ENCODE data around the gene TREML2. TPM values are rescaled to one million over a fixed set of nuclear protein-coding genes. Genes with fewer than 3 reads are reported as not detected.

Gene TREML2
- total and polyA plus RNA-seq, 4 donors, result 0.06 to 4.4 (median 1.0) TPM

DNA sequence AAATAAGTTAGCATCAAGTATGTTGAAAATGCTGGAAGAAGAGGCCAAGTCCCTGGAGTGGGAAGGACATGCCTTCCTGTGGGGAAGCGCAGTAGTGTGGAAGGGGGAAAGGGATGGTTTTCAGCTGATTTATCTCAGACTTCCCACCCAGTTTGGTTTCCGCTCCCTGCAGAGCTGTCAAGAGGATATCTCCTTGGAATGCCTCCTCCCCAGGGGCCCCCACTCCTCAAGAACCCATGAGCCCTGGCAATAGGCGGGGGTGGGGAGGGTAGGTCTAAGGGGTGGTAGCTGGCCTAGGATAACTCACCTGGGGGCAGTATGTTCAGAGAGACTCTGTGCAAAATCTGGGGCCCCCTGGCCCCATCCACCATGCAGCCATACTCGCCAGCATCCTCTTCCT lies 47.5 kb downstream of the TREML2 start:
- Histone ChIP-seq H3K9me3 (ENCODE audit: control insufficient read depth in 4 of 4, insufficient read depth in 3 of 4, low read length in 3 of 4) (no peaks in the 10 kb centered on the region), H3K4me3 (no peak overlapping the region), H3K4me1 (ENCODE audit: control insufficient read depth in 5 of 5, insufficient read depth in 5 of 5, low read length in 5 of 5) (peaks cover 0 to 1% (median 0%) of the 10 kb centered on the region in 5 donors), H3K27ac (ENCODE audit: low read depth in 1 of 2, low read length in 1 of 2) (no peak overlapping the region), H3K9ac (ENCODE audit: insufficient read depth in 1 of 2, low read length in 2 of 2) (no peak overlapping the region), H3K36me3 (ENCODE audit: control insufficient read depth in 4 of 4, insufficient read depth in 4 of 4, low read length in 4 of 4) (no peaks in the 10 kb centered on the region), H3K27me3 (ENCODE audit: control insufficient read depth in 3 of 3, insufficient read depth in 3 of 3, low read length in 2 of 3) (no peaks in the 10 kb centered on the region)
- 79 to 89% methylated on average over 4 of the region's 4 CpGs for WGBS, 2 donors
- no peak for ATAC-seq (ENCODE audit: insufficient read depth, low FRiP score)
- no peak for DNase-seq
- TF ChIP-seq, protein P1, sequence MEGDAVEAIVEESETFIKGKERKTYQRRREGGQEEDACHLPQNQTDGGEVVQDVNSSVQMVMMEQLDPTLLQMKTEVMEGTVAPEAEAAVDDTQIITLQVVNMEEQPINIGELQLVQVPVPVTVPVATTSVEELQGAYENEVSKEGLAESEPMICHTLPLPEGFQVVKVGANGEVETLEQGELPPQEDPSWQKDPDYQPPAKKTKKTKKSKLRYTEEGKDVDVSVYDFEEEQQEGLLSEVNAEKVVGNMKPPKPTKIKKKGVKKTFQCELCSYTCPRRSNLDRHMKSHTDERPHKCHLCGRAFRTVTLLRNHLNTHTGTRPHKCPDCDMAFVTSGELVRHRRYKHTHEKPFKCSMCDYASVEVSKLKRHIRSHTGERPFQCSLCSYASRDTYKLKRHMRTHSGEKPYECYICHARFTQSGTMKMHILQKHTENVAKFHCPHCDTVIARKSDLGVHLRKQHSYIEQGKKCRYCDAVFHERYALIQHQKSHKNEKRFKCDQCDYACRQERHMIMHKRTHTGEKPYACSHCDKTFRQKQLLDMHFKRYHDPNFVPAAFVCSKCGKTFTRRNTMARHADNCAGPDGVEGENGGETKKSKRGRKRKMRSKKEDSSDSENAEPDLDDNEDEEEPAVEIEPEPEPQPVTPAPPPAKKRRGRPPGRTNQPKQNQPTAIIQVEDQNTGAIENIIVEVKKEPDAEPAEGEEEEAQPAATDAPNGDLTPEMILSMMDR (IDR thresholded peaks at IDR 0.05; ENCODE audit: control extremely low read depth, extremely low read depth), result no peak

DNA sequence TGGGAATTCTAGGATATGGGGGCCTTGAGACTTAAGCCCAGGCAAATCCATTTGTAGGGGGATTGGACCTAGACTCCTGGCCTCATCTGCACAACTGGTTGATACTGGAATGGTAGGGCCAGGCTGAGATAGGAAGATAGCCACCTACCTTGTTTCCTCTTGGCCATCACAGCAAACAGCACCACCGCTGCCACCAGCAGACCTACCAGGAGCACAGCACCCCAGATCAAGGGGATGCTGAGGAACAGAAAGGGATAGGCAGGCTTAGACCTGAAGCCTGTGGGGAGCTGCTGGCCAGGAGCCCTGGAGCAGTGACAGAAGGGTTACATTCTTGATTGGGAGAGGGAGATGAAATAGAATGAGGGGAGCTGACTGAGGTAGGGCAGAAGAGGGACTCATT lies 50.3 kb downstream of the TREML2 start:
- no peak for ATAC-seq (ENCODE audit: insufficient read depth, low FRiP score)

DNA sequence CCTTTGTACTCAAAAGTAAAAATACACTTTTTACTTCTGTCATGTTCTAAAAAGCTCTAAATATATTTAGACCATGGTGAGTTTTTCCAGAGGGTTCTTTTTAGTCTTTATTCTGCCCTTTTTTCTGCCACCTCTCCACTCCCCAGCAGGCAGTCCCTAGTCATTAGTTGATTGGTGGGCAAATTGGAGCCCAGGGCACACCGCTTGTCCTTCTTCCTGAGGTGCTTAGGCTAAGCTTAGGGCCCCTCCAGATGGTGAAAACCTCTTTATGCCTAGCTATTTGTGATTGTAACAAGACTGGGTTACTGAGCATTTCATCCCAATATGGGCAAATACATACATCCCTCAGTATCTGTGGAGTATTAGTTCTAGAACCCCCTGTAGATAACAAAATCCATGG lies 53.0 kb downstream of the TREML2 start:
- Histone ChIP-seq H3K4me1 (ENCODE audit: control insufficient read depth in 5 of 5, insufficient read depth in 5 of 5, low read length in 5 of 5) (no peaks in the 10 kb centered on the region), H3K4me3 (no peak overlapping the region), H3K27me3 (ENCODE audit: control insufficient read depth in 3 of 3, insufficient read depth in 3 of 3, low read length in 2 of 3) (no peaks in the 10 kb centered on the region), H3K36me3 (ENCODE audit: control insufficient read depth in 4 of 4, insufficient read depth in 4 of 4, low read length in 4 of 4) (no peaks in the 10 kb centered on the region), H3K9me3 (ENCODE audit: control insufficient read depth in 4 of 4, insufficient read depth in 3 of 4, low read length in 3 of 4) (no peaks in the 10 kb centered on the region), H3K9ac (ENCODE audit: insufficient read depth in 1 of 2, low read length in 2 of 2) (no peak overlapping the region), H3K27ac (ENCODE audit: low read depth in 1 of 2, low read length in 1 of 2) (no peak overlapping the region)
- ATAC-seq (ENCODE audit: insufficient read depth, low FRiP score) (no peak), DNase-seq (no peak)
- TF ChIP-seq, protein P1 (IDR thresholded peaks at IDR 0.05; ENCODE audit: control extremely low read depth, extremely low read depth), result no peak
- WGBS, 2 donors, result 98 to 100% methylated on average over 1 of the region's 1 CpG

More for the DNA sequence above, 50.3 kb downstream of the TREML2 start:
- no peaks in the 10 kb centered on the region for H3K27me3 ChIP-seq (ENCODE audit: control insufficient read depth in 3 of 3, insufficient read depth in 3 of 3, low read length in 2 of 3)
- DNase-seq, result no peak
- TF ChIP-seq, protein P1 (IDR thresholded peaks at IDR 0.05; ENCODE audit: control extremely low read depth, extremely low read depth), result no peak
- 94 to 100% methylated on average over 1 of the region's 1 CpG for WGBS, 2 donors
- no peak overlapping the region for H3K27ac ChIP-seq (ENCODE audit: low read depth in 1 of 2, low read length in 1 of 2)
- no peak overlapping the region for H3K9ac ChIP-seq (ENCODE audit: insufficient read depth in 1 of 2, low read length in 2 of 2)
- no peaks in the 10 kb centered on the region for H3K36me3 ChIP-seq (ENCODE audit: control insufficient read depth in 4 of 4, insufficient read depth in 4 of 4, low read length in 4 of 4)
- H3K9me3 ChIP-seq (ENCODE audit: control insufficient read depth in 4 of 4, insufficient read depth in 3 of 4, low read length in 3 of 4), result no peaks in the 10 kb centered on the region
- no peak overlapping the region for H3K4me3 ChIP-seq
- H3K4me1 ChIP-seq (ENCODE audit: control insufficient read depth in 5 of 5, insufficient read depth in 5 of 5, low read length in 5 of 5), result peaks cover 0 to 1% (median 0%) of the 10 kb centered on the region in 5 donors

Small RNAs within 50 kb of the gene (small RNA-seq; reads per million reads assigned to genes)
- gene AL391903.2 (ENCODE audit: low replicate concordance) (not detected), gene RNA5SP207 (ENCODE audit: low replicate concordance) (not detected)

Other genes with a start within 250 kb of the TREML2 start
- gene UNC5CL, start 161.9 kb downstream of the TREML2 start, total RNA-seq, result 1 to 10 TPM; 1.6 to 2.5 TPM
- gene UNC5CL, start 161.9 kb downstream of the TREML2 start, polyA plus RNA-seq, result 1 to 10 TPM; 1.8 to 4.0 TPM
- gene TSPO2, start 158.7 kb downstream of the TREML2 start, total RNA-seq, result under 1 TPM in 1 of 2 donors, not detected in 1; 0.57 TPM
- under 1 TPM in 1 of 2 donors, not detected in 1; 0.07 TPM for gene TSPO2, start 158.7 kb downstream of the TREML2 start, polyA plus RNA-seq
- gene APOBEC2, start 147.9 kb downstream of the TREML2 start, total RNA-seq, result under 1 TPM; 0.34 to 0.51 TPM
- gene APOBEC2, start 147.9 kb downstream of the TREML2 start, polyA plus RNA-seq, result under 1 TPM; 0.10 to 0.40 TPM
- gene OARD1, start 128.8 kb downstream of the TREML2 start, total RNA-seq, result 10 to 100 TPM; 22.2 to 27.0 TPM
- gene OARD1, start 128.8 kb downstream of the TREML2 start, polyA plus RNA-seq, result 10 to 100 TPM; 22.4 to 26.2 TPM
- gene NFYA, start 128.2 kb downstream of the TREML2 start, total RNA-seq, result 10 to 100 TPM; 17.8 to 38.0 TPM
- gene NFYA, start 128.2 kb downstream of the TREML2 start, polyA plus RNA-seq, result 10 to 100 TPM in 1 of 2 donors, 1 to 10 TPM in 1; 5.9 to 15.5 TPM
- 1 to 10 TPM; 1.2 TPM for gene TREML1, start 46.8 kb downstream of the TREML2 start, total RNA-seq
- gene TREML1, start 46.8 kb downstream of the TREML2 start, polyA plus RNA-seq, result 1 to 10 TPM; 1.2 to 2.2 TPM
- gene TREM2, start 38.0 kb downstream of the TREML2 start, total RNA-seq, result 10 to 100 TPM in 1 of 2 donors, 1 to 10 TPM in 1; 1.6 to 10.7 TPM
- gene TREM2, start 38.0 kb downstream of the TREML2 start, polyA plus RNA-seq, result 10 to 100 TPM in 1 of 2 donors, 1 to 10 TPM in 1; 7.4 to 48.0 TPM
- 1 to 10 TPM in 1 of 2 donors, not detected in 1; 1.3 TPM for gene TREML4, start 27.2 kb upstream of the TREML2 start, total RNA-seq
- gene TREML4, start 27.2 kb upstream of the TREML2 start, polyA plus RNA-seq, result 1 to 10 TPM in 1 of 2 donors, not detected in 1; 5.8 TPM
- 100 to 1,000 TPM in 1 of 2 donors, 10 to 100 TPM in 1; 17.4 to 110 TPM for gene TREM1, start 85.5 kb upstream of the TREML2 start, total RNA-seq
- 100 to 1,000 TPM in 1 of 2 donors, 10 to 100 TPM in 1; 54.7 to 112 TPM for gene TREM1, start 85.5 kb upstream of the TREML2 start, polyA plus RNA-seq
- gene NCR2, start 134.5 kb upstream of the TREML2 start, total RNA-seq, result not detected
- not detected for gene NCR2, start 134.5 kb upstream of the TREML2 start, polyA plus RNA-seq

All from lung (tissue), 13 donors.